Trophoblast cell (in vitro differentiated cells and primary cell): ENCODE data around the gene EML1.

Experiments used
- DNase-seq, 2 donors: peaks; one replicate each; pipeline ENCODE4 v3.0.0-alpha.2; 2016
- H2AFZ ChIP-seq: 2 replicates; pipeline ENCODE4 v1.6.1; 2013; ENCODE audit warnings: low read length, moderate library complexity, mild to moderate bottlenecking; ENCODE audit not compliant: insufficient read depth, poor library complexity
- H2AK5ac ChIP-seq: 2 replicates; pipeline ENCODE4 v1.6.1; 2013; ENCODE audit warnings: mild to moderate bottlenecking, low read length
- H2BK120ac ChIP-seq: 2 replicates; pipeline ENCODE4 v1.6.1; 2013; ENCODE audit warnings: low read length, mild to moderate bottlenecking, moderate library complexity; ENCODE audit not compliant: insufficient read depth, poor library complexity
- H2BK12ac ChIP-seq: 2 replicates; pipeline ENCODE4 v1.6.1; 2013; ENCODE audit warnings: mild to moderate bottlenecking, low read length, moderate library complexity
- H2BK5ac ChIP-seq: 2 replicates; pipeline ENCODE4 v1.6.1; 2013; ENCODE audit warnings: low read length, low read depth, moderate library complexity, mild to moderate bottlenecking; ENCODE audit not compliant: poor library complexity
- H3K14ac ChIP-seq: 2 replicates; pipeline ENCODE4 v1.6.1; 2013; ENCODE audit warnings: mild to moderate bottlenecking, low read length
- H3K18ac ChIP-seq: 2 replicates; pipeline ENCODE4 v1.6.1; 2013; ENCODE audit warnings: mild to moderate bottlenecking, low read length
- H3K23ac ChIP-seq: 2 replicates; pipeline ENCODE4 v1.6.1; 2013; ENCODE audit warnings: low read length
- H3K27ac ChIP-seq: 2 replicates; pipeline ENCODE4 v1.5.1; 2013; ENCODE audit warnings: low read depth, mild to moderate bottlenecking, inconsistent platforms, low read length, moderate library complexity
- H3K27me3 ChIP-seq: 2 replicates; pipeline ENCODE4 v1.6.1; 2013; ENCODE audit warnings: inconsistent platforms, mild to moderate bottlenecking, low read length, moderate library complexity; ENCODE audit not compliant: insufficient read depth
- H3K36me3 ChIP-seq, 2 experiments: 1 replicate in 1 of 2; 2 replicates in 1 of 2; pipeline ENCODE4 v1.6.1; 2013; ENCODE audit warnings: low read length in 2 of 2, mild to moderate bottlenecking in 2 of 2, moderate library complexity in 1 of 2; ENCODE audit not compliant: insufficient read depth in 2 of 2, control insufficient read depth in 1 of 2
- H3K4ac ChIP-seq: 2 replicates; pipeline ENCODE4 v1.6.1; 2013; ENCODE audit warnings: low read depth, mild to moderate bottlenecking, low read length, moderate library complexity
- H3K4me1 ChIP-seq, 2 experiments: 1 replicate in 1 of 2; 2 replicates in 1 of 2; pipeline ENCODE4 v1.6.1; 2013; ENCODE audit warnings: low read length in 2 of 2, mild to moderate bottlenecking in 2 of 2, moderate library complexity in 1 of 2; ENCODE audit not compliant: insufficient read depth in 2 of 2, control insufficient read depth in 1 of 2
- H3K4me2 ChIP-seq: 2 replicates; pipeline ENCODE4 v1.6.1; 2013; ENCODE audit warnings: inconsistent platforms, mild to moderate bottlenecking, low read length, moderate library complexity
- H3K4me3 ChIP-seq: 2 replicates; pipeline ENCODE4 v1.5.1; 2013; ENCODE audit warnings: mild to moderate bottlenecking, low read depth, low read length, inconsistent platforms
- H3K79me1 ChIP-seq: one replicate; pipeline ENCODE4 v1.6.1; 2013; ENCODE audit warnings: low read length
- H3K79me2 ChIP-seq: 2 replicates; pipeline ENCODE4 v1.6.1; 2013; ENCODE audit warnings: low read length, mild to moderate bottlenecking; ENCODE audit not compliant: control insufficient read depth, insufficient read depth, poor library complexity
- H3K9ac ChIP-seq: 2 replicates; pipeline ENCODE4 v1.6.1; 2013; ENCODE audit warnings: mild to moderate bottlenecking, low read length
- H3K9me3 ChIP-seq: 2 replicates; pipeline ENCODE4 v1.6.1; 2013; ENCODE audit warnings: low read depth, mild to moderate bottlenecking, control low read depth, inconsistent platforms, low read length; ENCODE audit not compliant: insufficient read depth
- H4K12ac ChIP-seq: 2 replicates; pipeline ENCODE4 v1.6.1; 2013; ENCODE audit warnings: low read depth, mild to moderate bottlenecking, low read length, moderate library complexity
- H4K8ac ChIP-seq: 2 replicates; pipeline ENCODE4 v1.6.1; 2013; ENCODE audit warnings: low read depth, mild to moderate bottlenecking, low read length, moderate library complexity
- H4K91ac ChIP-seq: one replicate; pipeline ENCODE4 v1.6.1; 2013; ENCODE audit warnings: low read depth, mild to moderate bottlenecking, low read length, moderate library complexity
- WGBS: extraction: QIAGEN DNeasy Blood & Tissue Kit; methylation state at CpG from one replicate; pipeline ENCODE4 v1.1.7; 2013; ENCODE audit warnings: missing lambda C conversion rate; ENCODE audit not compliant: insufficient read length, insufficient coverage; ENCODE audit errors: extremely low coverage; 5-methylcytosine and 5-hydroxymethylcytosine counted together

EML1 gene

GRCh38 chr14:99821519-99822508 is 28.6 kb downstream of the EML1 start:
- H3K23ac ChIP-seq: no peak overlapping the region
- no peaks in the 10 kb centered on the region for H3K27me3 ChIP-seq
- H3K18ac ChIP-seq: no peak overlapping the region
- no peak for DNase-seq
- H3K9me3 ChIP-seq: no peaks in the 10 kb centered on the region
- no peak overlapping the region for H2BK5ac ChIP-seq
- no peak overlapping the region for H4K12ac ChIP-seq
- no peak overlapping the region for H4K91ac ChIP-seq
- no peak overlapping the region for H2BK12ac ChIP-seq
- no peak overlapping the region for H3K4me3 ChIP-seq
- H3K9ac ChIP-seq: no peak overlapping the region
- no peaks in the 10 kb centered on the region for H3K4me1 ChIP-seq
- H3K79me1 ChIP-seq: no peaks in the 10 kb centered on the region
- no peak overlapping the region for H3K14ac ChIP-seq
- no peak overlapping the region for H2AK5ac ChIP-seq
- no peak overlapping the region for H4K8ac ChIP-seq
- H3K79me2 ChIP-seq: no peaks in the 10 kb centered on the region
- no peak overlapping the region for H3K4me2 ChIP-seq
- no peak overlapping the region for H3K4ac ChIP-seq
- H2AFZ ChIP-seq: no peak overlapping the region
- no CpG with 5 or more reads among the region's 8 CpGs for WGBS
- no peaks in the 10 kb centered on the region for H3K36me3 ChIP-seq
- no peak overlapping the region for H3K27ac ChIP-seq
- H2BK120ac ChIP-seq: no peak overlapping the region

- Histone ChIP-seq H2AFZ (no peak overlapping the region), H2BK12ac (no peak overlapping the region), H3K27ac (no peak overlapping the region), H4K8ac (no peak overlapping the region), H3K4ac (no peak overlapping the region), H2BK5ac (no peak overlapping the region), H4K12ac (no peak overlapping the region), H3K18ac (no peak overlapping the region), H3K36me3 (no peaks in the 10 kb centered on the region), H3K27me3 (no peaks in the 10 kb centered on the region), H3K23ac (no peak overlapping the region), H3K79me1 (no peaks in the 10 kb centered on the region), H3K4me1 (no peaks in the 10 kb centered on the region), H3K4me3 (no peak overlapping the region), H2BK120ac (no peak overlapping the region), H3K9me3 (no peaks in the 10 kb centered on the region), H2AK5ac (no peak overlapping the region), H3K14ac (no peak overlapping the region), H3K79me2 (no peaks in the 10 kb centered on the region), H3K9ac (no peak overlapping the region), H3K4me2 (no peak overlapping the region), H4K91ac (no peak overlapping the region)
- WGBS: no CpG with 5 or more reads among the region's 18 CpGs
- DNase-seq: no peak
Observed at GRCh38 chr14:99822800-99823455, 29.7 kb downstream of the EML1 start.

- Histone ChIP-seq H3K4me1 (no peaks in the 10 kb centered on the region), H4K91ac (no peak overlapping the region), H3K4me3 (no peak overlapping the region), H2AFZ (no peak overlapping the region), H3K27me3 (no peaks in the 10 kb centered on the region), H3K9me3 (no peaks in the 10 kb centered on the region), H3K23ac (no peak overlapping the region), H2BK120ac (no peak overlapping the region), H3K14ac (no peak overlapping the region), H2BK12ac (no peak overlapping the region), H3K79me1 (no peaks in the 10 kb centered on the region), H3K36me3 (no peaks in the 10 kb centered on the region), H3K4me2 (no peak overlapping the region), H2AK5ac (no peak overlapping the region), H3K79me2 (no peaks in the 10 kb centered on the region), H3K9ac (no peak overlapping the region), H3K4ac (no peak overlapping the region), H3K18ac (no peak overlapping the region), H4K8ac (no peak overlapping the region), H2BK5ac (no peak overlapping the region), H4K12ac (no peak overlapping the region), H3K27ac (no peak overlapping the region)
- WGBS: no CpG with 5 or more reads among the region's 2 CpGs
- DNase-seq: no peak
Observed at GRCh38 chr14:99824776-99825175, 31.6 kb downstream of the EML1 start.

- no peak overlapping the region for H2BK120ac ChIP-seq
- H3K9ac ChIP-seq: no peak overlapping the region
- H3K18ac ChIP-seq: no peak overlapping the region
- H2AK5ac ChIP-seq: no peak overlapping the region
- H3K4me2 ChIP-seq: no peak overlapping the region
- no peak overlapping the region for H3K27ac ChIP-seq
- H3K36me3 ChIP-seq: no peaks in the 10 kb centered on the region
- no peak overlapping the region for H4K12ac ChIP-seq
- no peaks in the 10 kb centered on the region for H3K27me3 ChIP-seq
- no peaks in the 10 kb centered on the region for H3K79me1 ChIP-seq
- H4K8ac ChIP-seq: no peak overlapping the region
- no peaks in the 10 kb centered on the region for H3K4me1 ChIP-seq
- H4K91ac ChIP-seq: no peak overlapping the region
- H3K9me3 ChIP-seq: no peaks in the 10 kb centered on the region
- H3K14ac ChIP-seq: no peak overlapping the region
- no peak overlapping the region for H2BK12ac ChIP-seq
- DNase-seq: no peak
- WGBS: no CpG with 5 or more reads among the region's 2 CpGs
- no peak overlapping the region for H2BK5ac ChIP-seq
- H2AFZ ChIP-seq: no peak overlapping the region
- H3K23ac ChIP-seq: no peak overlapping the region
- peaks cover 2% of the 10 kb centered on the region for H3K79me2 ChIP-seq
- H3K4me3 ChIP-seq: no peak overlapping the region
- H3K4ac ChIP-seq: no peak overlapping the region
Observed at GRCh38 chr14:99829450-99829849, 36.2 kb downstream of the EML1 start.
